Liver (tissue), 3 donors: ENCODE data around the gene KCNIP4.

ENCODE experiments used
- ATF3 ChIP-seq: IDR thresholded peaks from 2 replicates; pipeline ENCODE4 v1.6.1; 2016; ENCODE audit warnings: antibody characterized with exemption
- CTCF ChIP-seq: fragments of 150-350 bp; IDR thresholded peaks from 2 replicates; pipeline ENCODE4 v1.5.1; 2017; ENCODE audit warnings: improper control_type of control experiment, low read depth, low read length; ENCODE audit not compliant: missing input control
- EGR1 ChIP-seq, 2 donors: IDR thresholded peaks; 2 replicates each; pipeline ENCODE4 v1.6.1; 2016 to 2018; ENCODE audit warnings: antibody characterized with exemption in 2 of 2, low read depth in 2 of 2
- FOXA1 ChIP-seq: IDR thresholded peaks from 2 replicates; pipeline ENCODE4 v1.6.1; 2016; ENCODE audit warnings: antibody characterized with exemption
- GABPA ChIP-seq, 2 donors: IDR thresholded peaks in 1 of 2; conservative IDR thresholded peaks in 1 of 2; 2 replicates each; pipeline ENCODE4 v1.6.1; 2016; ENCODE audit warnings: antibody characterized with exemption in 2 of 2, mild to moderate bottlenecking in 1 of 2, moderate library complexity in 1 of 2
- JUND ChIP-seq, 2 donors: IDR thresholded peaks; 2 replicates each; pipeline ENCODE4 v1.6.1; 2016; ENCODE audit warnings: antibody characterized with exemption in 2 of 2
- MAX ChIP-seq: IDR thresholded peaks from 2 replicates; pipeline ENCODE4 v1.6.1; 2016; ENCODE audit warnings: antibody characterized with exemption
- RAD21 ChIP-seq, 2 donors: IDR thresholded peaks; 2 replicates each; pipeline ENCODE4 v1.6.1; 2016; ENCODE audit warnings: antibody characterized with exemption in 2 of 2, mild to moderate bottlenecking in 2 of 2
- REST ChIP-seq: IDR thresholded peaks from 2 replicates; pipeline ENCODE4 v1.6.1; 2016; ENCODE audit warnings: antibody characterized with exemption, mild to moderate bottlenecking
- RXRA ChIP-seq, 2 donors: IDR thresholded peaks; 2 replicates each; pipeline ENCODE4 v1.6.1; 2017 to 2018; ENCODE audit warnings: antibody characterized with exemption in 2 of 2, mild to moderate bottlenecking in 1 of 2
- SP1 ChIP-seq: IDR thresholded peaks from 2 replicates; pipeline ENCODE4 v1.6.1; 2018; ENCODE audit warnings: antibody characterized with exemption, mild to moderate bottlenecking
- TAF1 ChIP-seq: conservative IDR thresholded peaks from 2 replicates; pipeline ENCODE4 v1.6.1; 2016; ENCODE audit warnings: antibody characterized with exemption, mild to moderate bottlenecking
- YY1 ChIP-seq: IDR thresholded peaks from 2 replicates; pipeline ENCODE4 v1.6.1; 2016; ENCODE audit warnings: antibody characterized with exemption, mild to moderate bottlenecking
- ZBTB33 ChIP-seq: IDR thresholded peaks from 2 replicates; pipeline ENCODE4 v1.6.1; 2016; ENCODE audit warnings: antibody characterized with exemption
- donor health status: healthy.
- donor health status: healthy.

- TF ChIP-seq RAD21 (IDR thresholded peaks at IDR 0.05) (no peak), CTCF (no peak), TAF1 (no peak), SP1 (no peak), MAX (no peak), YY1 (no peak), GABPA (IDR thresholded peaks at IDR 0.05 in 1 of 2, conservative IDR thresholded peaks at IDR 0.05 in 1 of 2) (no peak), JUND (IDR thresholded peaks at IDR 0.05) (no peak), EGR1 (IDR thresholded peaks at IDR 0.05; ENCODE audit: low read depth in 2 of 2) (no peak), REST (no peak), FOXA1 (no peak), ZBTB33 (no peak), RXRA (IDR thresholded peaks at IDR 0.05) (no peak), ATF3 (no peak)
Measured at GRCh38 chr4:21744046-21744445, 204.5 kb downstream of the KCNIP4 start.
